ENCODE results near the gene CTDSPL. TPM values are rescaled to one million over a fixed set of nuclear protein-coding genes. Genes with fewer than 3 reads are reported as not detected.

Gene CTDSPL
- total RNA-seq, 1 experiment from 2014 or later: 34.4 TPM

DNA sequence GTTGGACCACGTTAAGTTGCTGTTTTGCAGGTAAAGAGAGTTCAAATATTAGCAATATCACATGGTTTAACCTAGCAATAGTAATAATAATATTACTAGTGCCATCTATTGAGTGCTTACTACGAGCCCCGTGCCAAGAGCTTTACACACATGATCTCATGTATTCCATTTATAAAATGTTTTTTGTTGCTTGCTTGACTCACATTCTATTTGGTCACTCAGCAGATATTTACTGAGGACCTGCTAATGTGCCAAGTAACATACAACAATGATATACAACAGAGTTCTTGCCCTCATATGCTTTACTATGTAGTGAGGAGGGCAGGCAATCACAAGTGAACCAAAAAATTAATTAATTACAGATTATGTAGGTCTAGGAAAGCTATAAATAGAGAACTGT lies 36.7 kb downstream of the CTDSPL start:
- Histone ChIP-seq H3K27me3 (ENCODE audit: insufficient read depth, low read length) (no peaks in the 10 kb centered on the region), H3K79me2 (ENCODE audit: insufficient read depth, low read length) (peaks cover 35% of the 10 kb centered on the region), H3K36me3 (ENCODE audit: control insufficient read depth in 1 of 2, insufficient read depth in 2 of 2, low read length in 2 of 2) (no peaks in the 10 kb centered on the region), H2AFZ (ENCODE audit: low read depth, low read length, poor library complexity, severe bottlenecking) (no peak overlapping the region), H3K4me1 (ENCODE audit: control insufficient read depth in 1 of 2, insufficient read depth in 2 of 2, low read length in 2 of 2) (0 out of 4 replicates have a peak, but pooled peaks cover 0 to 3% of the 10 kb centered on the region in 2 experiments), H3K9me2 (ENCODE audit: insufficient read depth) (no peaks in the 10 kb centered on the region), H3K9me3 (ENCODE audit: control insufficient read depth in 1 of 2, insufficient read depth in 1 of 2, low read depth in 1 of 2, low read length in 2 of 2) (no peaks in the 10 kb centered on the region), H3K4me2 (ENCODE audit: low read length) (no peak overlapping the region), H3K9ac (ENCODE audit: low read length) (no peak overlapping the region), H3K27ac (ENCODE audit: low read depth, low read length) (no peak overlapping the region), H3K4me3 (replicated peaks in 1 of 2; ENCODE audit: low read depth in 1 of 2, low read length in 2 of 2) (no peak overlapping the region), H4K20me1 (ENCODE audit: insufficient read depth) (no peaks in the 10 kb centered on the region)
- no peak for TF ChIP-seq CEBPB (IDR thresholded peaks at IDR 0.05; ENCODE audit: low read depth)
- no peak for TF ChIP-seq SRF (IDR thresholded peaks at IDR 0.05; ENCODE audit: low read depth)
- TF ChIP-seq, protein P1, sequence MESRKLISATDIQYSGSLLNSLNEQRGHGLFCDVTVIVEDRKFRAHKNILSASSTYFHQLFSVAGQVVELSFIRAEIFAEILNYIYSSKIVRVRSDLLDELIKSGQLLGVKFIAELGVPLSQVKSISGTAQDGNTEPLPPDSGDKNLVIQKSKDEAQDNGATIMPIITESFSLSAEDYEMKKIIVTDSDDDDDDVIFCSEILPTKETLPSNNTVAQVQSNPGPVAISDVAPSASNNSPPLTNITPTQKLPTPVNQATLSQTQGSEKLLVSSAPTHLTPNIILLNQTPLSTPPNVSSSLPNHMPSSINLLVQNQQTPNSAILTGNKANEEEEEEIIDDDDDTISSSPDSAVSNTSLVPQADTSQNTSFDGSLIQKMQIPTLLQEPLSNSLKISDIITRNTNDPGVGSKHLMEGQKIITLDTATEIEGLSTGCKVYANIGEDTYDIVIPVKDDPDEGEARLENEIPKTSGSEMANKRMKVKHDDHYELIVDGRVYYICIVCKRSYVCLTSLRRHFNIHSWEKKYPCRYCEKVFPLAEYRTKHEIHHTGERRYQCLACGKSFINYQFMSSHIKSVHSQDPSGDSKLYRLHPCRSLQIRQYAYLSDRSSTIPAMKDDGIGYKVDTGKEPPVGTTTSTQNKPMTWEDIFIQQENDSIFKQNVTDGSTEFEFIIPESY (IDR thresholded peaks at IDR 0.05; ENCODE audit: extremely low read depth, insufficient replicate concordance, low read length): no peak
- no peak for TF ChIP-seq SIN3A (IDR thresholded peaks at IDR 0.05; ENCODE audit: low read depth)
- TF ChIP-seq, protein P2, sequence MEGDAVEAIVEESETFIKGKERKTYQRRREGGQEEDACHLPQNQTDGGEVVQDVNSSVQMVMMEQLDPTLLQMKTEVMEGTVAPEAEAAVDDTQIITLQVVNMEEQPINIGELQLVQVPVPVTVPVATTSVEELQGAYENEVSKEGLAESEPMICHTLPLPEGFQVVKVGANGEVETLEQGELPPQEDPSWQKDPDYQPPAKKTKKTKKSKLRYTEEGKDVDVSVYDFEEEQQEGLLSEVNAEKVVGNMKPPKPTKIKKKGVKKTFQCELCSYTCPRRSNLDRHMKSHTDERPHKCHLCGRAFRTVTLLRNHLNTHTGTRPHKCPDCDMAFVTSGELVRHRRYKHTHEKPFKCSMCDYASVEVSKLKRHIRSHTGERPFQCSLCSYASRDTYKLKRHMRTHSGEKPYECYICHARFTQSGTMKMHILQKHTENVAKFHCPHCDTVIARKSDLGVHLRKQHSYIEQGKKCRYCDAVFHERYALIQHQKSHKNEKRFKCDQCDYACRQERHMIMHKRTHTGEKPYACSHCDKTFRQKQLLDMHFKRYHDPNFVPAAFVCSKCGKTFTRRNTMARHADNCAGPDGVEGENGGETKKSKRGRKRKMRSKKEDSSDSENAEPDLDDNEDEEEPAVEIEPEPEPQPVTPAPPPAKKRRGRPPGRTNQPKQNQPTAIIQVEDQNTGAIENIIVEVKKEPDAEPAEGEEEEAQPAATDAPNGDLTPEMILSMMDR (IDR thresholded peaks at IDR 0.05 in 2 of 3, conservative IDR thresholded peaks at IDR 0.05 in 1 of 3; ENCODE audit: borderline replicate concordance in 1 of 3, insufficient read depth in 1 of 3, low read depth in 2 of 3, low read length in 2 of 3): no peak
- TF ChIP-seq ZFX (IDR thresholded peaks at IDR 0.05): no peak
- TF ChIP-seq EZH2phosphoT487 (IDR thresholded peaks at IDR 0.05; ENCODE audit: borderline replicate concordance): no peak
- ATAC-seq (no peak), DNase-seq (ENCODE audit: low read depth, low spot score) (no peak)
- CTCF ChIA-PET: no interaction called here
- intact Hi-C loops (cut with micrococcal nuclease): no loop called here
- RAD21 ChIA-PET (ENCODE audit: low non-redundant PET in 1 of 2, low total read pairs in 2 of 2, uncharacterized antibody in 2 of 2, unreplicated experiment in 2 of 2): no interaction called here
- POLR2A ChIA-PET: no interaction called here
- BruUV-seq (replicated peaks): no TSS peak

Data from HCT116 (cell line).